RWPE1 (cell line): ENCODE results near the gene NFATC2.

Source experiments
- CTCF ChIA-PET: fragments of 350-600 bp; sonication (Branson Sonifier 250); formaldehyde crosslinking; extraction: SDS; loops from one replicate; lab custom pipeline; 2021; lab: Yijun Ruan, JAX
- POLR2A ChIA-PET: fragments of 400-600 bp; formaldehyde crosslinking; extraction: SDS; loops from one replicate; lab custom pipeline; 2020; ENCODE audit warnings: antibody characterized with exemption; ENCODE audit not compliant: low non-redundant PET; lab: Yijun Ruan, JAX
- DNase-seq: peaks from one replicate; pipeline ENCODE4 v3.0.0; 2012; ENCODE audit warnings: low spot score
- H3K27ac ChIP-seq: fragments of 450-650 bp; 2 replicates; pipeline ENCODE4 v1.5.1; 2017
- CTCF ChIP-seq: fragments of 450-650 bp; conservative IDR thresholded peaks from 2 replicates; pipeline ENCODE4 v1.5.1; 2017; ENCODE audit warnings: low read depth, mild to moderate bottlenecking

Gene NFATC2

GRCh38 chr20:51531712-51532456 is 10.6 kb downstream of the NFATC2 start:
- ChIA-PET CTCF (interaction anchor here (0.6 to 0.7 kb wide), 2 partner anchors 86 to 573 kb away, joined by 3 to 4 read pairs; partner anchors contain the start of gene MOCS3), POLR2A (interaction anchor here (0.5 kb wide), 1 partner anchor 1419 kb away, joined by 3 read pairs; the partner anchor contains the start of gene UBE2V1)

GRCh38 chr20:51531141-51531710 is 11.3 kb downstream of the NFATC2 start:
- CTCF ChIA-PET = interaction anchor here (0.6 to 0.9 kb wide), 2 partner anchors 145 to 573 kb away, joined by 3 to 5 read pairs; partner anchors contain the start of gene MOCS3
- no peak overlapping the region for H3K27ac ChIP-seq
- TF ChIP-seq CTCF = no peak
- DNase-seq = peak; percentile 97
- POLR2A ChIA-PET = interaction anchor here (0.5 kb wide), 1 partner anchor 1418 kb away, joined by 3 read pairs; the partner anchor contains the start of gene UBE2V1

More at GRCh38 chr20:51531712-51532456, 10.6 kb downstream of the NFATC2 start:
- no peak for DNase-seq
- no peak overlapping the region for H3K27ac ChIP-seq
- no peak for TF ChIP-seq CTCF

GRCh38 chr20:51529758-51530157 is 12.8 kb downstream of the NFATC2 start:
- no peak for DNase-seq
- CTCF ChIA-PET = no interaction called here
- POLR2A ChIA-PET = no interaction called here
- no peak overlapping the region for H3K27ac ChIP-seq
- no peak for TF ChIP-seq CTCF

- TF ChIP-seq CTCF = no peak
- DNase-seq = no peak
- CTCF ChIA-PET = interaction anchor here (0.7 kb wide), 1 partner anchor 27 kb away, joined by 3 read pairs; no protein-coding TSS in a partner anchor
- H3K27ac ChIP-seq = no peak overlapping the region
- POLR2A ChIA-PET = no interaction called here
Observed at GRCh38 chr20:51529081-51529681, 13.3 kb downstream of the NFATC2 start.

- ChIA-PET CTCF (interaction anchor here (0.6 to 0.7 kb wide), 2 partner anchors 28 to 1904 kb away, joined by 3 read pairs; no protein-coding TSS in a partner anchor), POLR2A (no interaction called here)
- TF ChIP-seq CTCF = no peak
- no peak for DNase-seq
- no peak overlapping the region for H3K27ac ChIP-seq
Observed at GRCh38 chr20:51528263-51529027, 14.1 kb downstream of the NFATC2 start.

GRCh38 chr20:51526754-51527153 is 15.8 kb downstream of the NFATC2 start:
- DNase-seq = no peak
- H3K27ac ChIP-seq = no peak overlapping the region
- CTCF ChIA-PET = interaction anchor here (0.7 to 0.9 kb wide), 2 partner anchors 21 to 22 kb away, joined by 3 read pairs; no protein-coding TSS in a partner anchor
- no peak for TF ChIP-seq CTCF
- POLR2A ChIA-PET = no interaction called here
